Heart left ventricle (tissue), 13 donors: ENCODE measurements around the gene CD7.

Experiments used
- POLR2A ChIP-seq, 2 donors: fragments of 450-650 bp; IDR thresholded peaks; one replicate each; pipeline ENCODE4 v1.6.1; 2017; ENCODE audit warnings: antibody characterized with exemption in 2 of 2, mild to moderate bottlenecking in 2 of 2, moderate library complexity in 2 of 2
- TF ChIP-seq, protein P1 (sequence below), 12 donors: fragments of 200-600 bp; sonication (generic) in 4 of 12; IDR thresholded peaks; one replicate each; pipeline versions ENCODE4 v1.5.0 to v1.8.0; 2018 to 2022; ENCODE audit warnings: antibody characterized with exemption in 12 of 12, mild to moderate bottlenecking in 5 of 12
- donor health status: ischemic (EF 13 %, LVEDD 7.1; RV severe dilation, severe dysfunction).
- donor health status: DM: no; HTN: yes; CAD: no.
- donor health status: DM: no; HTN: no; CAD: no.
- donor health status: ischemic (EF 25% LVEDD 6.9; RV normal size, moderate dysfunction).
- donor health status: ischemic (EF 25% LVEDD 5.7; RV mildly dilated, moderate dysfunction).
- donor health status: ischemic (EF 35%, LVEDD 5.7; RV mildly dilated, moderate dysfunction).
- donor health status: nonischemic (EF 11% LVEDD 7.7; RV severe dilation, severe dysfunction).
- donor health status: DM: yes; HTN: yes; CAD: no.
- donor health status: PGD.
- donor health status: ischemic (EF 29% LVEDD 5.4; RV normal size, mild dysfunction).
- donor health status: nonischemic (EF 23%, LVEDD 6.1; RV moderate dilation, normal function).

DNA sequence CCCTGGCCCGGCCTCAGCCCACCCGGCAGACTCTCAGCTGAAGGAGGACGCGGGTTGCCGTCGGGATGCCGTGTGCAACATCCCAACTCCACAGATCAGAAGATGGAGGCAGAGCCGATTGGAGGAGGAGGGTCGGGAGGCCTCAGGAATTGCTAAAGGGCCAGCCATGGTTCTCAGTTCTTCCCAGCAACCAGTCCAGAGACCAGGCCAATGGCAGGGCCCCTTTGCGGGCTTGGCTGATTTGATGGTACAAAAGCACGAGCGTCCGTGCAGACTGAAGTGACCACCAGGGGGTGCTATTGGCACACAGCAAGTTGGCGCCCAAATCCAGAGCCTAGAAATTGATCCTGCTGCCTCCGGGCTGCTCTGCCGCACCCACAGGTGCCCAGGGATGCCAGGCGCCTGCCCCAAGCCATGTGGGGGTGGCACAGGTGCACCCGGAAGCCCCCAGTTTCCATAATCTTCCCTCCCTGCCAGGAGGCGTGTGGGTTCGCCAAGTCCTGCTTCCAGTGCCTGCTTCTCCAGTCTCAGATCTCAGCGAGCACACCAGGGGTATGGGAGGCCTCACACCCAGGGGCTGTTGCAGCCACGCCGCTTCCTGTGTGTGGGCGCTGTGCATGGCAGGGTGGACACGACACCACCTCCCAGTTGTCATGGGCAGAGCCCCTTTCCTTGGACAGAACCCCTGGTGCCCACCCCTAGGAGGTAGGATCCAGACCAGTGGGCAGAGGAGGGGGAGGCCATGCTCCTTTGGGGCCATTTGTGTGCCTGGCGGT lies 34.5 kb upstream of the CD7 start:
- no peak for TF ChIP-seq POLR2A (IDR thresholded peaks at IDR 0.05)
- TF ChIP-seq, protein P1, sequence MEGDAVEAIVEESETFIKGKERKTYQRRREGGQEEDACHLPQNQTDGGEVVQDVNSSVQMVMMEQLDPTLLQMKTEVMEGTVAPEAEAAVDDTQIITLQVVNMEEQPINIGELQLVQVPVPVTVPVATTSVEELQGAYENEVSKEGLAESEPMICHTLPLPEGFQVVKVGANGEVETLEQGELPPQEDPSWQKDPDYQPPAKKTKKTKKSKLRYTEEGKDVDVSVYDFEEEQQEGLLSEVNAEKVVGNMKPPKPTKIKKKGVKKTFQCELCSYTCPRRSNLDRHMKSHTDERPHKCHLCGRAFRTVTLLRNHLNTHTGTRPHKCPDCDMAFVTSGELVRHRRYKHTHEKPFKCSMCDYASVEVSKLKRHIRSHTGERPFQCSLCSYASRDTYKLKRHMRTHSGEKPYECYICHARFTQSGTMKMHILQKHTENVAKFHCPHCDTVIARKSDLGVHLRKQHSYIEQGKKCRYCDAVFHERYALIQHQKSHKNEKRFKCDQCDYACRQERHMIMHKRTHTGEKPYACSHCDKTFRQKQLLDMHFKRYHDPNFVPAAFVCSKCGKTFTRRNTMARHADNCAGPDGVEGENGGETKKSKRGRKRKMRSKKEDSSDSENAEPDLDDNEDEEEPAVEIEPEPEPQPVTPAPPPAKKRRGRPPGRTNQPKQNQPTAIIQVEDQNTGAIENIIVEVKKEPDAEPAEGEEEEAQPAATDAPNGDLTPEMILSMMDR (IDR thresholded peaks at IDR 0.05): peak; percentile 92 to 99 (median 97)
